CD4-positive, alpha-beta memory T cell (primary cell): ENCODE measurements around the gene JAKMIP1. TPM values are rescaled to one million over a fixed set of nuclear protein-coding genes. Genes with fewer than 3 reads are reported as not detected.
A peak's percentile ranks its signal among the peaks of the same experiment; 100 is the strongest.

Experiments
- CTCF ChIA-PET: fragments of 350-600 bp; sonication (Branson Sonifier 250); formaldehyde crosslinking; loops from one replicate; lab custom pipeline; 2021; ENCODE audit warnings: inconsistent platforms; ENCODE audit not compliant: partially characterized antibody; lab: Charles Lee
- POLR2A ChIA-PET: fragments of 350-600 bp; sonication (Branson Sonifier 250); formaldehyde crosslinking; loops from one replicate; lab custom pipeline; 2021; ENCODE audit not compliant: partially characterized antibody; lab: Charles Lee
- DNase-seq, 5 donors: peaks; one replicate each; pipeline versions ENCODE4 v3.0.0 to v3.0.0-alpha.2; 2020 to 2022; ENCODE audit warnings: mixed read lengths in 1 of 5
- H3K27ac ChIP-seq: one replicate; pipeline ENCODE4 v1.7.0; 2013; ENCODE audit warnings: low read depth, low read length
- H3K27me3 ChIP-seq: 2 replicates; pipeline ENCODE4 v1.7.0; 2013; ENCODE audit warnings: mild to moderate bottlenecking, low read length, moderate library complexity; ENCODE audit not compliant: insufficient read depth
- H3K36me3 ChIP-seq: 2 replicates; pipeline ENCODE4 v1.7.0; 2013; ENCODE audit warnings: mild to moderate bottlenecking, low read length, moderate library complexity; ENCODE audit not compliant: insufficient read depth
- H3K4me1 ChIP-seq: 2 replicates; pipeline ENCODE4 v1.7.0; 2013; ENCODE audit warnings: mild to moderate bottlenecking, low read length, moderate library complexity; ENCODE audit not compliant: insufficient read depth
- H3K4me3 ChIP-seq, 2 donors: one replicate each; pipeline ENCODE4 v1.7.0; 2013; ENCODE audit warnings: low read length in 2 of 2, mild to moderate bottlenecking in 1 of 2
- H3K9me3 ChIP-seq, 2 donors: one replicate each; pipeline ENCODE4 v1.7.0; 2013; ENCODE audit warnings: low read length in 2 of 2, control low read depth in 1 of 2; ENCODE audit not compliant: control insufficient read depth in 1 of 2
- H3K27ac Mint-ChIP-seq, 7 donors: one replicate each; pipeline ENCODE4 v1.8.0; 2020 to 2021; ENCODE audit warnings: mixed read lengths in 7 of 7, mild to moderate bottlenecking in 6 of 7, inconsistent platforms in 3 of 7, moderate library complexity in 3 of 7
- H3K27me3 Mint-ChIP-seq, 2 donors: one replicate each; pipeline ENCODE4 v1.8.0; 2020 to 2021; ENCODE audit warnings: mixed read lengths in 2 of 2
- H3K36me3 Mint-ChIP-seq, 2 donors: one replicate each; pipeline ENCODE4 v1.8.0; 2020 to 2021; ENCODE audit warnings: mixed read lengths in 2 of 2, inconsistent platforms in 1 of 2, mild to moderate bottlenecking in 1 of 2
- H3K4me1 Mint-ChIP-seq, 4 donors: one replicate each; pipeline ENCODE4 v1.8.0; 2020 to 2021; ENCODE audit warnings: mixed read lengths in 4 of 4, mild to moderate bottlenecking in 1 of 4
- H3K4me3 Mint-ChIP-seq, 8 donors: one replicate each; pipeline ENCODE4 v1.8.0; 2020 to 2021; ENCODE audit warnings: mixed read lengths in 8 of 8, mild to moderate bottlenecking in 7 of 8, moderate library complexity in 6 of 8, inconsistent platforms in 3 of 8
- H3K9me3 Mint-ChIP-seq, 8 donors: one replicate each; pipeline ENCODE4 v1.8.0; 2020 to 2021; ENCODE audit warnings: mixed read lengths in 8 of 8, mild to moderate bottlenecking in 5 of 8, inconsistent platforms in 3 of 8, moderate library complexity in 1 of 8
- intact Hi-C: fragments of 100-400 bp; cut with micrococcal nuclease; formaldehyde crosslinking; loops from one replicate; pipeline ENCODE4 v1.15.1; 2023
- polyA plus RNA-seq, 2 donors: library from polyadenylated mRNA; unstranded; fragments of 300-500 nt; fragmentation: Illumina TruSeq; gene quantifications; one replicate each; pipeline ENCODE4 v1.2.3, GENCODE V29; 2021
- total RNA-seq, 2 experiments: library from RNA; stranded (reverse); gene quantifications; one replicate each; pipeline ENCODE4 v1.2.3, GENCODE V29; 2021

Gene JAKMIP1
- total and polyA plus RNA-seq, 4 experiments from 2014 or later, result 2.5 to 11.5 (median 3.3) TPM

DNA sequence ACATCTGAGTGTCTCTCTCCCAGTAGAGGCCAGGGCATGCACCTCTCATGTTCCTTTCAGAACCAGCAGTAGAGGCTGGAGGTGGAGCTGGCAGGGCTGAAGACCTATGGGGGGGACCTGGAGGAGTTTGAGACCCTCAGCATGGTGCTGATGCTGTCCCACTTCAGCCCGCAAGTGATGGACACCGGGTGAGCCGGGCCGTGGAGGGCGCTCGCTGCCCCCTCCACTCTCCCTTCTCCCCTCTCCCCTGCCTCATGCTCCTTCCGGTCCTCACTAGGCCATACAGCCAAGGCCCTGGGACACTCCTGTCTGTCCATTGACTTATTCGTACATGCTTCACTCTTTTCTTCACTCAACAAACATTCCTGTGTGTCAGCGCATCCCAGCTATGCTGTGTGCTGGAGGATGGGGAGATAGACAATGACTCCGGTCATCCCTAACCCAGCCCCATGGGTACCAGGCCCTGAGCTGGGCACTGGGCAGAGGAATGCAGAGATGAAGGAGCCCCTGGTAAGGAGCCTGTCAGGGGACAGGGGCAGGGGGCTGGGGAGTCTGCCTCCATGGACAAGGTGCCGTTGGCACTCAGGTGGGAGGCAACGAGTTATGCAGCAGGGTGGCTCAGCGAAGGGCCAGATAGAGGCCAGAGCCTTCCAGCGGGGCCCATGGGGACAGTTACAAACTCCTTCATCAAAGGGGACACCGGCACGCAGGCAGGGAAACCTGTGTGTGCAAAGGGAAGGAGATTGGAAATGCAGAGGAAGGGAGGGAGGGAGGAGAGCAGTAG lies 40.9 kb upstream of the JAKMIP1 start:
- no peak for DNase-seq
- no peak overlapping the region for H3K27ac ChIP-seq
- H3K27me3 Mint-ChIP-seq, result peaks cover 18 to 27% of the 10 kb centered on the region in 2 donors
- H3K9me3 ChIP-seq, result no peaks in the 10 kb centered on the region
- peaks cover 0 to 16% (median 15%) of the 10 kb centered on the region in 8 donors for H3K9me3 Mint-ChIP-seq
- peaks cover 0 to 5% of the 10 kb centered on the region in 2 donors for H3K36me3 Mint-ChIP-seq
- intact Hi-C loops, result no loop called here
- H3K27ac Mint-ChIP-seq, result no peak overlapping the region
- no peaks in the 10 kb centered on the region for H3K36me3 ChIP-seq
- POLR2A ChIA-PET, result no interaction called here
- no peak overlapping the region for H3K4me3 Mint-ChIP-seq
- peaks cover 2% of the 10 kb centered on the region for H3K27me3 ChIP-seq
- CTCF ChIA-PET, result no interaction called here
- H3K4me1 Mint-ChIP-seq, result peaks cover 0 to 11% (median 4%) of the 10 kb centered on the region in 4 donors
- no peak overlapping the region for H3K4me3 ChIP-seq
- no peaks in the 10 kb centered on the region for H3K4me1 ChIP-seq

DNA sequence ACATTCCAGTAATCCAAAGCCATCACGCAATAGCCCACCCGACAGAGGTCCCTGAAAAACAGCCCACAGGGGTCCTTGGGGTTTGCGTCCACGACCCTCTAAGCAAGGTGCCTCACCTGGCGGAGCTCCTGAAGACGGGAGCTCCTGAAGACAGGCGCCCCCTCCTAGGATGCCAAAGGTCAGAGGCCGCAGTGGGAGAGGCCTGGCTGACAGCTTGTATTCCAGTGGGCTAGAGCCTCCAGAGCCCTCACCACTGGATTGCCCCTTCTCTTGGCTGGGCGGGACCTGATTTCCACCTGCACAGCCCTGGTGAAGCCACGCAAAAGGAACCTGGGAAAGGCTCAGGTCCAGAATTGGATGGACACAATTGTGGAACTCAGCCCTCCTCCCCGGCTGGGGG lies 39.6 kb upstream of the JAKMIP1 start:
- Histone ChIP-seq H3K36me3 (no peaks in the 10 kb centered on the region), H3K27ac (no peak overlapping the region), H3K27me3 (no peaks in the 10 kb centered on the region), H3K4me1 (no peaks in the 10 kb centered on the region), H3K9me3 (no peaks in the 10 kb centered on the region), H3K4me3 (no peak overlapping the region)
- H3K4me1 Mint-ChIP-seq, result peaks cover 0 to 9% (median 3%) of the 10 kb centered on the region in 4 donors
- no peak for DNase-seq
- peaks cover 0 to 14% (median 14%) of the 10 kb centered on the region in 8 donors for H3K9me3 Mint-ChIP-seq
- intact Hi-C loops, result no loop called here
- H3K27ac Mint-ChIP-seq, result no peak overlapping the region
- peaks cover 0 to 4% of the 10 kb centered on the region in 2 donors for H3K36me3 Mint-ChIP-seq
- peaks cover 16 to 24% of the 10 kb centered on the region in 2 donors for H3K27me3 Mint-ChIP-seq
- no peak overlapping the region for H3K4me3 Mint-ChIP-seq
- ChIA-PET POLR2A (no interaction called here), CTCF (interaction anchor here (0.6 to 1.3 kb wide), 2 partner anchors 10 to 115 kb away, joined by 3 to 6 read pairs; no protein-coding TSS in a partner anchor)

GRCh38 chr4:6239486-6239885 lies 39.1 kb upstream of the JAKMIP1 start:
- H3K9me3 ChIP-seq, result no peaks in the 10 kb centered on the region
- no peaks in the 10 kb centered on the region for H3K27me3 ChIP-seq
- no peaks in the 10 kb centered on the region for H3K4me1 ChIP-seq
- no peak overlapping the region for H3K27ac Mint-ChIP-seq
- CTCF ChIA-PET, result interaction anchor here (0.6 to 1.3 kb wide), 2 partner anchors 10 to 115 kb away, joined by 3 to 6 read pairs; no protein-coding TSS in a partner anchor
- H3K4me1 Mint-ChIP-seq, result peaks cover 0 to 5% (median 0%) of the 10 kb centered on the region in 4 donors
- peaks cover 11 to 19% of the 10 kb centered on the region in 2 donors for H3K27me3 Mint-ChIP-seq
- no peak for DNase-seq
- H3K36me3 ChIP-seq, result no peaks in the 10 kb centered on the region
- H3K36me3 Mint-ChIP-seq, result no peaks in the 10 kb centered on the region
- H3K9me3 Mint-ChIP-seq, result peaks cover 0 to 10% (median 9%) of the 10 kb centered on the region in 8 donors
- no peak overlapping the region for H3K4me3 ChIP-seq
- intact Hi-C loops, result no loop called here
- H3K27ac ChIP-seq, result no peak overlapping the region
- POLR2A ChIA-PET, result no interaction called here
- H3K4me3 Mint-ChIP-seq, result no peak overlapping the region

DNA sequence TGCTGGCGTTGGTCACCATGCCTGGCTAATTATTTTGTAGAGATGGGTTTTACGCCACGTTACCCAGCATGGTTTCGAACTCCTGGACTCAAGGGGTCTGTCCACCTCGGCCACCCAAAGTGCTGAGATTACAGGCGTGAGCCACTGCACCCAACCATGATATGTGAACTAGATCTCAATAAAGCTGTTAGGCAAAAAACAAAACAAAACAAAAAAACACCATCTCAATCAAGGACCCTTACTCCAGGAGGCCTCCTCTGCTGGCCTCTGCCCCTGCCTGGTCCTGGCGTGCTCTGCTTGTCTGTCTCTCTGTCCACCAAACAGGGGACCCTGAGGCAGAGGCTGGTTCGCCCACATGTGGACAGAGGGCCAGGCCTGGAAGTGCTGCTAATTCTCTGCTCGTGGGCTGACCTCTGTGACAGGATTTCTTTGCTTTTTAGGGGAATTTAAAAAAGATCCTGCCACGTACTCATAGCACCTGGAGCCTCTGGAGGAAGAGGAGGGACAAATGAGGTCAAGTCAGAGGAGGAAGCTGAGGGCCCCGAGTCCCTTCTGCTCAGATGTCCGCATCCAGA lies 36.6 kb upstream of the JAKMIP1 start:
- Mint-ChIP-seq H3K4me3 (no peak overlapping the region), H3K9me3 (no peaks in the 10 kb centered on the region), H3K27me3 (peaks cover 0 to 4% of the 10 kb centered on the region in 2 donors), H3K27ac (no peak overlapping the region), H3K36me3 (no peaks in the 10 kb centered on the region), H3K4me1 (peaks cover 0 to 5% (median 0%) of the 10 kb centered on the region in 4 donors)
- intact Hi-C loops, result no loop called here
- DNase-seq, result no peak
- ChIA-PET CTCF (interaction anchor here (1.5 kb wide), 1 partner anchor 13 kb away, joined by 4 read pairs; no protein-coding TSS in a partner anchor), POLR2A (no interaction called here)
- Histone ChIP-seq H3K9me3 (no peaks in the 10 kb centered on the region), H3K4me3 (no peak overlapping the region), H3K4me1 (no peaks in the 10 kb centered on the region), H3K36me3 (no peaks in the 10 kb centered on the region), H3K27me3 (no peaks in the 10 kb centered on the region), H3K27ac (no peak overlapping the region)

DNA sequence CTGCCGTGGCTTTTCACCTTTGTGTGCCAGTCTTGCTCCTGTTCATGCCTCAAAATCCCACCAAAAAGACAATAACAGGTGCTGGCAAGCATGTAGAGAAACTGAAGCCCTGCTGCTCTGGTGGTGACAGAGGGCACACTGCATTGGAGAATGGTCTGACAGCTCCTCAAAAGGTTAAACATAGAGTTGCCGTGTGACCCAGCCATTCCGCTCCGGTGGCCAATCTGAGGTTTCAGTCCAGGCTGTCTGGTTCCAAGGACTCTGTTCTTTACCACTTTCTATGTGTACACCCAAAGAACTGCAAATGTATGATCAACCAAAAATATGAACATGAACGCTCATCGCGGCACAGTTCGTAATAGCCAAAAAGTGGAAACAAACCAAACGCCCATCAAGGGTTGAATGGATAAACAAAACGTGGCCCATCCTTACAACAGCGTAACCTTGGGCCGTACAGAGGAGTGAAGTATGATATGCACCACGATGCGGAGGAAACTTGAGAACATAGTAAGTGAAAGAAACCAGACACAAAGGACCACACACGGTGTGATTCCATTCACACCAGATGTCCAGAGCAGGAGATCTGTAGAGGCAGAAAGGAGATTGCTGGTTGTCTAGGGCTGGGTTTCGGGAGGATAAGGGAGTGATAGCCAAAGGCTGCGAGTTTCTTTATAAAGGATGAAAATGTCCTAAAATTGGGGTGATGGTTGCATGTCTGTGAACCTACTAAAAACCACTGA lies 35.7 kb upstream of the JAKMIP1 start:
- Mint-ChIP-seq H3K4me3 (no peak overlapping the region), H3K4me1 (peaks cover 0 to 2% (median 0%) of the 10 kb centered on the region in 4 donors), H3K9me3 (no peaks in the 10 kb centered on the region), H3K36me3 (no peaks in the 10 kb centered on the region), H3K27ac (peak overlapping the region in 1 of 7 donors; percentile 4), H3K27me3 (peaks cover 0 to 4% of the 10 kb centered on the region in 2 donors)
- no peaks in the 10 kb centered on the region for H3K27me3 ChIP-seq
- H3K4me3 ChIP-seq, result no peak overlapping the region
- no peak overlapping the region for H3K27ac ChIP-seq
- no peaks in the 10 kb centered on the region for H3K9me3 ChIP-seq
- H3K4me1 ChIP-seq, result no peaks in the 10 kb centered on the region
- CTCF ChIA-PET, result no interaction called here
- intact Hi-C loops, result no loop called here
- no peaks in the 10 kb centered on the region for H3K36me3 ChIP-seq
- POLR2A ChIA-PET, result no interaction called here
- no peak for DNase-seq

GRCh38 chr4:6235012-6235411 lies 34.7 kb upstream of the JAKMIP1 start:
- Mint-ChIP-seq H3K9me3 (no peaks in the 10 kb centered on the region), H3K27ac (no peak overlapping the region), H3K36me3 (no peaks in the 10 kb centered on the region), H3K27me3 (peaks cover 0 to 2% of the 10 kb centered on the region in 2 donors), H3K4me3 (no peak overlapping the region), H3K4me1 (no peaks in the 10 kb centered on the region)
- Histone ChIP-seq H3K4me3 (no peak overlapping the region), H3K9me3 (no peaks in the 10 kb centered on the region), H3K4me1 (no peaks in the 10 kb centered on the region), H3K36me3 (no peaks in the 10 kb centered on the region), H3K27me3 (no peaks in the 10 kb centered on the region), H3K27ac (no peak overlapping the region)
- no peak for DNase-seq
- POLR2A ChIA-PET, result no interaction called here
- CTCF ChIA-PET, result no interaction called here
- intact Hi-C loops, result no loop called here

DNA sequence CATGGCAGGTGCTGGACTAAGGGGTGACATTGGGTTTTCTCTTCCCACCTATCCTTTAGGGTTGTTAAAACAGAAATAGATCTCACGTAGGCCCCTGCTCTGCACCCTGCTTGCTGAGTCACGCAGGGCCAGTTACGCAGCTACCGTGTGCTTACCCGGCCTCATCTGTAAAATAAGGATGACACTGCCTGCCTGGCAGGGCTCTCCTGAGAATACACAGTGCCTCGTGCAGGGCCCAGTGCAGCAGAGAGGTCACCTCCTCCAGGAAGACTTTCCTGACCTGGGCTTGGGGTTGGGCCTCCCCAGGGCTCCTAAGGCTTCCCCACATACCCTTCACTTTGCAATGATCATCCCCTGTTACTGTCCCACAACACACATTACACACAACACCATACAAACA lies 33.6 kb upstream of the JAKMIP1 start:
- ChIA-PET CTCF (no interaction called here), POLR2A (no interaction called here)
- Histone ChIP-seq H3K4me3 (no peak overlapping the region), H3K9me3 (no peaks in the 10 kb centered on the region), H3K4me1 (no peaks in the 10 kb centered on the region), H3K27me3 (no peaks in the 10 kb centered on the region), H3K36me3 (no peaks in the 10 kb centered on the region), H3K27ac (no peak overlapping the region)
- no peaks in the 10 kb centered on the region for H3K4me1 Mint-ChIP-seq
- no peak overlapping the region for H3K4me3 Mint-ChIP-seq
- no peaks in the 10 kb centered on the region for H3K9me3 Mint-ChIP-seq
- H3K27ac Mint-ChIP-seq, result no peak overlapping the region
- no peak for DNase-seq
- intact Hi-C loops, result no loop called here
- H3K36me3 Mint-ChIP-seq, result no peaks in the 10 kb centered on the region
- peaks cover 0 to 2% of the 10 kb centered on the region in 2 donors for H3K27me3 Mint-ChIP-seq
